ENCODE results near the gene CPZ.

GRCh38 chr4:8591626-8592365 is 769 bp upstream of the CPZ start:
- TF ChIP-seq POLR2AphosphoS5 (IDR thresholded peaks at IDR 0.05; ENCODE audit: low read depth) (no peak), EZH2 (IDR thresholded peaks at IDR 0.05; ENCODE audit: low read depth, unreplicated experiment) (no peak), ZNF462 (CRISPR knock-in tag; IDR thresholded peaks at IDR 0.05) (no peak), CTCF (conservative IDR thresholded peaks at IDR 0.05; ENCODE audit: low read depth in 2 of 2) (no peak), ETS1 (IDR thresholded peaks at IDR 0.05) (no peak), CREB1 (CRISPR knock-in tag; IDR thresholded peaks at IDR 0.05; ENCODE audit: low read depth) (no peak), ZNF114 (CRISPR knock-in tag; IDR thresholded peaks at IDR 0.05) (no peak), EZH2phosphoT487 (IDR thresholded peaks at IDR 0.05; ENCODE audit: unreplicated experiment) (no peak), REST (IDR thresholded peaks at IDR 0.05; ENCODE audit: unreplicated experiment) (no peak)

All from GM23338 (cell line).